D721Med (cell line): Measurements from ENCODE around the gene PPFIBP2.

Experiments used
- DNase-seq: peaks from one replicate; pipeline ENCODE4 v3.0.0; 2011; ENCODE audit warnings: low spot score; ENCODE audit not compliant: insufficient read length
- FAIRE-seq: peaks from 2 replicates; lab custom pipeline; 2011; peaks lifted over from hg19 to GRCh38; lab: Jason Lieb, UNC
- CTCF ChIP-seq: IDR thresholded peaks from 2 replicates; pipeline ENCODE4 v1.5.1; 2012; ENCODE audit warnings: mild to moderate bottlenecking, control low read depth; ENCODE audit not compliant: insufficient read depth; ENCODE audit errors: missing control alignments

Gene PPFIBP2

DNA sequence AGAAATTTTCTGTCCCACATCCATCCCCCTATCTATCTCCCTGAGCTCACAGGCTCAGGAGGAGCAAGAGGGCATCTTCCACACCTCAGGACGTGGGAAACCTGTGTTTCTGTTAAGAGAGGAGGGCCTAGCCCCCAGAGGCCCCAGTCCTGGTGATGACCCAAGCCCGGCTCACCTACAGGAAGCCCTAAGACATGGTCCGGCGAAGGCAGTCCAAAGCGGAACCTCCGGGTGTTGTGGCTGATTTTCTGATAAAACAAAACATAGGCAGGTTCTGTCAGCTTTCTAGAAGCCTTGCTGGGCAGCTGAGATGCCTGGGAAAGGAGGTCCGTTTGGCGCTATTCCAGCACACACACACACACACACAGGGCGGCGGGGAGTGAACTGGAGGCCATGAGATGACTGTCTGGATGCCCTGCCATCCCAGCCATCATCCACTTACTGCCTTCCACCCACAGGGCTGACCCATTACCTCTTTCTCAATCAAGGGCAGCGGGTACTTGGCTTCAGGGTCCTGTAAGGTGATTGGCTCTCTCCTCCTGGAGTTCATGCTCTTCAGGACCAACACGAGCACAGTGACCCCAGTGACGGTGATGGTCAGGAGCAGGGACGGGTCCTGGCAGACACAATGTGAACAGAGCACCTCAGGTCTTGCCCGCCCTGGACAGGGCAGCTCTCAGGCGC is 158.6 kb downstream of the PPFIBP2 start:
- no peak for TF ChIP-seq CTCF
- FAIRE-seq (no peak), DNase-seq (no peak)

DNA sequence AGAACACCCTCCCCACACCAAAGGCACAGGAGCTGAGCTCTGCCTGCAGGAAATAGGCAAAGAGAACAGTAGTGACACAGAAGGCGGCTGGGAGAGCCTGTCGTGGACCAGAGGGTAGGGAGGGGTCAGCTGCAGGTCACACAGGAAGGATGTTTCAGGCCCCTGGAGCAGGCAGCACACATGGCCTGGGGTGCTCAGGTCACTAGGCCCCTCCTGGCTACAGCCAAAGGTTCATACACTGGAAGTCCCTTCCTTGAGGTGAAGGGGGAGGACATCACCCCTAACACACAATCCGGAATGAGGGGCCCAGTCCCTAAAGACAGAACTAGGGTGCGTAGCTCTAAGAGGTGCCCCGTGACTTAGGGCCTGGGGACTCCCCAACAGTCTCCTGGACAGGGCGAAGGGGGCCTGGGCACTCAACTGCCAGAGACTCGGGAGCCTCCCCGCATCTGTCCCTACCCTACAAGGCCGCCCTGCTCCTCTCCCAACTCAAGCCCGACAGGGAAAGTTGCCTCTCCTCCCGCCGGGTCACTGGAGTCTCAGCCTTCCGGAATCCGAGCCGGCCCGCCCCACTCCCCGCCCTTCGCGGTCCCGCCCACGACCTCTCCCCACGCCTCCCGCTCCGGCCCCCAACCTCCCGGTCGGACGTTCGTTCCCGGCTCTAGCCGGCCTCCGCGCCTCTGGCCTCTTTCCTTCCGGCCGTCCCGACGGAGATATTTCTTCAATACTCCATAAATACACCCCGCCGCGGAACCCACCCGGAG is 159.3 kb downstream of the PPFIBP2 start, which contains the start of gene CYB5R2:
Gene CYB5R2 (minus strand): TSS at position 541 of the 764 bp plus-strand sequence. CDS start 675 bp downstream, outside the sequence.
- no peak for FAIRE-seq
- TF ChIP-seq CTCF, result no peak
- DNase-seq, result no peak

DNA sequence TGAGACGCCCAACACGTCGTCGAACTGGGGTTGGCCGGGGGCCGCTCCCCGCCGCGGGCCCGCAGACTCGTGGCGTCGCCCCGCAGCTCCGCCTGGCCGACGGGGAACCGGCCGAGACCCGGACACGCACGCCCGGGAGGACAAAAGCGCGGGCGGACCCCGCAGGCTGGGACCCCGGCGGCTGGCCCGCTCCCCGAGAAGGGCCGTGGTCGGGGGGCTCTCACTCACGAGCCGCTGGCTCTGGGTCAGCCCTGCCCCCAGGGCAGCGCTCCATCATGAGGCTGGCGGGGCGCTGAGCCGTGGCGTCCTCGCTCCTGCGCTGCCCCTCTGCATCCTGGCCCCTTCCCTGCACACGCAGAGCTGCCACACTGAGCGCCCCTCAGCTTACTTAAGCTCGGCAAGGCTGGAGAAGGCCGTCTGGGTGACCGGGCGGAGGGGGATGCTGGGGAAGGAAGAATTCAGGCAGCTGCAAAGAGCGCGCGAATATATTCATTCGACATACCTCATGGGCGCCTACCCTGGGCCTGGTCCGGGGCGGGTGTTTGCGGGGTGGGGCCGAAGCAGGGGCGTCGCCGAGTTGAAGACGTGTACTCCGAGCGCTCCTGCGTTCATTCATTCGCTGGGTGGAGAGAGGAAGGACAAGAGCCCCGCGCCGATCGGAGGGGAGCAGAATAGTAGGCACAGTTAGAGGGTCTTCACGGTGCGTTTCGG is 160.1 kb downstream of the PPFIBP2 start:
- no peak for TF ChIP-seq CTCF
- no peak for FAIRE-seq
- DNase-seq, result no peak

- DNase-seq (no peak), FAIRE-seq (no peak)
- TF ChIP-seq CTCF, result no peak
Measured at GRCh38 chr11:7675631-7676030, 161.8 kb downstream of the PPFIBP2 start.

GRCh38 chr11:7677071-7677470 is 163.3 kb downstream of the PPFIBP2 start:
- no peak for FAIRE-seq

GRCh38 chr11:7677796-7678201 is 164.0 kb downstream of the PPFIBP2 start:
- FAIRE-seq (no peak), DNase-seq (no peak)
- TF ChIP-seq CTCF, result no peak

More at GRCh38 chr11:7677071-7677470, 163.3 kb downstream of the PPFIBP2 start:
- no peak for DNase-seq
- TF ChIP-seq CTCF, result no peak
